A549 (cell line): ENCODE results near the gene CHIA.

Experiments
- CHD2 ChIP-seq: fragments of 150-350 bp; IDR thresholded peaks from 2 replicates; pipeline ENCODE4 v1.6.1; 2014; ENCODE audit warnings: low read length; ENCODE audit not compliant: partially characterized antibody
- CTCF ChIP-seq: fragments of >200 bp; sonication (Bioruptor Twin); formaldehyde crosslinking; IDR thresholded peaks from 3 replicates; pipeline ENCODE4 v1.5.1; 2016
- MYC ChIP-seq: IDR thresholded peaks from 2 replicates; pipeline ENCODE4 v1.6.1; 2012; ENCODE audit warnings: mild to moderate bottlenecking, inconsistent platforms, low read length, improper control_type of control experiment, borderline replicate concordance
- RARB ChIP-seq: fragments of 250-450 bp; sonication (Bioruptor Pico); IDR thresholded peaks from 2 replicates; pipeline ENCODE4 v1.8.0; 2021; ENCODE audit warnings: mild to moderate bottlenecking, moderate library complexity
- REST ChIP-seq: fragments of 200-600 bp; sonication (generic); IDR thresholded peaks from 2 replicates; pipeline ENCODE4 v1.6.1; 2016; ENCODE audit warnings: antibody characterized with exemption, mild to moderate bottlenecking, moderate library complexity

- TF ChIP-seq CTCF = no peak
- TF ChIP-seq RARB (CRISPR knock-in tag) = no peak
- TF ChIP-seq REST = no peak
- TF ChIP-seq MYC = no peak
- TF ChIP-seq CHD2 = no peak
Measured at GRCh38 chr1:111309690-111310089, 19.0 kb downstream of the CHIA start.
